Activated gamma-delta T cell treated with Interleukin-2 at 50 U/mL for 16 hours (primary cell): Measurements from ENCODE around the gene CLSTN1.

Source experiments
- DNase-seq: peaks from one replicate; pipeline ENCODE4 v3.0.0-alpha.2; 2020

Gene CLSTN1

DNA sequence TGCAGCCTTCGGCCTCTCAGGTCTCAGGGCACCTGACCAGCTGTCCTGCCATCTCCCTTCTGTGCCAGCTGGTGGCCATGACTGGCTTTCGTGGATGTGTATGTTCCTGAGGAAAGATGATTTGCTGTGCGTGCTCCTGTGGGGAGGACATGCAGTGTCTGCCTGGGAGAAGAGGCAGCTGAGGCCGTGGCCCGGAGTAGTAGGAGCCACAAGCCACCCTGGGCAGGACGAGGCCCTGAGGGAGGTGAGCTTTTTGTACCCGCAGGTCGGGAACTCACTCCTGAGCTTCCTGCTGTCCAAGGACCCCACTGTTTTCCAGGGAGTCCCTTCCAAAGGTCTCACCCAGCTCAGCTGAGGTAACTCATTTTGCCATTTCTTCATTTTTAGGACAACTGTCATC is 113.7 kb downstream of the CLSTN1 start:
- no peak for DNase-seq

DNA sequence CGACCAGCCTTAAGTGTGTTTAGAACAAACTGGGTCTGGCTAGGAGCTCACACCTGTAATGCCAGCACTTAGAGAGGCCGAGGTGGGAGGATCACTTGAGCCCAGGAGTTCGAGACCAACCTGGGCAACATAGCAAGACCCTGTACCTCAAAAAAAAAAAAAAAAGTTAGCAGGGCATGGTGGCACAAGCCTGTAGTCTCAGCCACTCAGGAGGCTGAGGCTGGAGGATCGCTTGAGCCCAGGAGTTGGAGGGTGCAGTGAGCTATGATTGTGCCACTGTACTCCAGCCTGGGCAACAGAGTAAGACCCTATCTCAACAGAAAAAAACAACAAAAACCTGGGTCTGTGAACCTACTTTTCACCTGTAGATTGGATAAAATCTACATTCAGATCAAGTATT is 117.6 kb downstream of the CLSTN1 start:
- DNase-seq: no peak

- no peak for DNase-seq
Measured at GRCh38 chr1:9705337-9706093, 118.2 kb downstream of the CLSTN1 start.

DNA sequence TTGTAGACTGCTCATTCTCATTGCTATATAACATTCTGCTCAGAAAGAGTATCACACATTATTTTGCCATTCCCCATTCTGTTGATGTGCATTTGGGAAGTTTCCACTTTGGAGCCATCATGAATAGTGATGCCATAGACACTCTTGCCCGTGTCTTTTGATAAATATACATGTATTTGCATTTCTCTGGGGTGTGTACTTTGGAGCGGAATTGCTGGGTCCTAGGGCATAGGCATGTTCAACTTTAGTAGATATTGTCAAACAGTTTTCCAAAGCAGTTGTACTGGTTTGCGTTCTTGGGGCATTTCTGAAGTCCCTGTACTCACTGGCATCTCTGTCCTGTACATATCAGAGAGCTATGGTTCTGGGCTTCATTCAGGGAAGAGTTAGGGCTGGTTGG is 120.1 kb downstream of the CLSTN1 start:
- DNase-seq: no peak

DNA sequence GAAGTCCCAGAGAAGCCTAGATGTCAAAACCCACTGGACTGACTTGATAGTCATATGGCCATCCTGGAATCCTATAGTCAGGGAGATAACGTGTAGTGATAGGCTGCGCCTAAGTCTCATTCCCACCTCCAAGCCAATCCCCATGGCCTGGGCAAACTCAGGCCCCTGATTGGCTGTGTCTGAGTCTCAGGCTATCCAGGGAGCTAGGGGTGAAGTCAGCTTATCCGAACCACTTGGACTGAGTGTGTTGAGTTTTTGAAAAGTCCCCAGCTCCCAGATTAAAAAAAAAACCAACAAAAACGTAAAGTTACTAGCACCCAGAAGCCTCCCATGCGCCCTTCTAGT is 120.6 kb downstream of the CLSTN1 start:
- DNase-seq: no peak

DNA sequence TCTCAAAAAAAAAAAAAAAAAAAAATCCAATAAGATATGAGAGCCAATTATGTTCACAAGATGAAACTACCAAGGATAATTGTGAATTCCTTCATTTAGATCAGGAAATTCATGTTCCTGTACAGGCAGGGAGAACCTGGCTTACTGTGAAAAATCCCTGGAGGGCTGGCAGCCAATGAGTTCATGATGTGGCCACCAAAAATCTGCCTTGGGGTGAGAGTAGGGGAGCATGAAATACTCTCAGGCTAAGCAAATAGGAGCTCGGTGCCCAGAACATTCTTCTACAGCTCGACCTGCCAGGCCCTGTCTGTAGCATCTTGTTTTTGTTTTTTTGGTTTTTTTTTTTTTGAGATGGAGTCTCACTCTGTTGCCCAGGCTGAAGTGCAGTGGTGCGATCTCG is 122.1 kb downstream of the CLSTN1 start:
- DNase-seq: no peak

DNA sequence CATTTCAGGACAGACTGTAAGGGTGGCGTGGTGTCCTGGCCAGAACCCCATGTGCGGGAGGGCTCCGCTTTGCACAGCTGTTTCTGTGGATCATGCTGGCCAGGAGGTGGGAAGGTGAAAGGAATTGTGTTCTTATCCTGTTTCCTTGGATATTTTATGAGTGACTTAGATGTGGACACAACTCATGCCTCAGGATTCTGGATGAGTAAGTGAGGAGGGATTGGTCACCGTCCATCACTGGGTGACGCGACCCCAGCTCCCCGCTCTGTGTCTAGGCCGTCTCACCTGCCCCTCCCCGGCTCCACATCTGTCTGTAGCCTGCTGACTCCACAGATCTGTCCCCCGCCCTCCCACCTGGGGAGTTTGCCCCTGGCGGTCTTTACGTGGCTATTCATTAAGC is 123.4 kb downstream of the CLSTN1 start:
- no peak for DNase-seq

DNA sequence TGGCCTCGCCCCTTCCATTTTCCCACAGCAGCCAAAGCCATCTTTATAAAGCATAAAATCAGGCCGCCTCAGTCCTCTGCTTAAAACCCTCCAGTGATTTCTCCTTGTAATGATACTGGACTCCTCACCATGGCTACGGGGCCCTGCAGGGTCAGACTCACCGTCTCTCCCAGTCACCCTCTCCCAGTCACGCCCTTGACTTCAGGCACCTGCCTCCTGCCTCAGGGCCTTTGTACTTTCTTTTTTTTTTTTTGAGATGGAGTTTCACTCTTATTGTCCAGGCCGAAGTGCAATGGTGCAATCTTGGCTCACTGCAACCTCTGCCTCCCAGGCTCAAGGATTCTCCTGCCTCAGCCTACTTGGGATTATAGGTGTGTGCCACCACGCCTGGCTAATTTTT is 124.4 kb downstream of the CLSTN1 start:
- DNase-seq: no peak

DNA sequence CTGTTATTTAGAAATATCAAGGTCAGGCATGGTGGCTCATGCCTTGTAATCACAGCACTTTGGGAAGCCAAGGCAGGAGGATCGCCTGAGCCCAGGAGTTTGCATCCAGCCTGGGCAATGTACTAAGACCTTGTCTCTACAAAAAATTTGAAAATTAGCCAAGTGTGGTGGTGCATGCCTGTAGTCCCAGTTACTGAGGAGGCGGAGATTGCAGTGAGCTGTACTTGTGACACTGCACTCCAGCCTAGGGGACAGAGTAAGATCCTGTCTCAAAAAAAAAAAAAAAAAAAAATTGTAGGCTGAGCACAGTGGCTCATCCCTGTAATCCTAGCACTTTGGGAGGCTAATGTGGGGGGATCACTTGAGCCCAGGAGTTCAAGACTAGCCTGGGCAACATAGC is 127.0 kb downstream of the CLSTN1 start:
- DNase-seq: no peak

GRCh38 chr1:9691691-9692090 is 132.1 kb downstream of the CLSTN1 start:
- DNase-seq: no peak

DNA sequence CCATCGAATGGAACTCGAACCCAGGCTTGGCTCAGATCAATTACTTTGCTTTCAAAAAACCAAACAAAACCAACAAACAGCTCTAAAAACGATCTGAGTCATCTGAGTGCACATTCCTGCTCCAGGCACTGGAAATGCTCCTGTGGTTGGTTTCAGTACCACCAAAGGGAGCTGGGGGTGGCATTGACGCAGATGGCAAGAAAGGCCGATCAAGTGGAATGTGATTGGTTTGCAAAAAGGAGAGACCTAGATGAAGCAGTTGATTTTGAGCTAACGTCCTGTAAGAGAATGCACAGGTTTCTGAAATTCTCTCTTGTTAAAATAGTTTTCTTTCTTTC is 132.7 kb downstream of the CLSTN1 start:
- DNase-seq: no peak

DNA sequence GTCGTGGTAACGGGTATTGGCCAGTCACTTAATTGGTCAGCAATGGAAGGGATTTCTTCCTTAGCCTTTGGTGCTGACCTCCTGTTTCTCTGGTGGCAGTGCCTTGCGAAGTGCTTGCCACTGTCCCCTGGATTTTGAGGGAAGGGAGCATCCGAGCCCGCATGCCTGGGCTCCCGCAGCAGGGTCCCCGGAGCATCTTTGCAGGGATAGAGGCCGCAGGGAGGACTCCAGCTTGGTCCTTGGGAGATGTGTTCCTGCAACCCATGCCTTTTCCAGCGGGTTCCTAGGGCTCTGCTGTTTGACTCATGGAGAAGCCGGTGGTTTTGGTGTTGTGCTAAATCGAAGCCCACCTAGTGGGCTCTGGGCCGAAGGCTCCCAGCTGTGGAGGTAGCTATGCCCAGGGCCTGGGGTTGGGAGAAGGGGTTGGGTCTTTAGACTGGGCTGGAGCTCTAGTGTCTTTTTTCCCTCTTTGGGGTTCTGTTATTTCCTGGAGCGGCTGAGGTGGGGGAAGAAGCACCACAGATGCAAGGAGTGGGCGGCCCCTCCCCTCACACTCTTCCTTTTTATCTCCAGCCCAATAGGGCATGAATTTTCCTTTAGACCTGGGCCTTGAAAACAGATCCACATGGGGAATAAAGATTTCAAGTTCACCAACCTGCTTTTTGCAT is 133.2 kb downstream of the CLSTN1 start:
- no peak for DNase-seq

DNA sequence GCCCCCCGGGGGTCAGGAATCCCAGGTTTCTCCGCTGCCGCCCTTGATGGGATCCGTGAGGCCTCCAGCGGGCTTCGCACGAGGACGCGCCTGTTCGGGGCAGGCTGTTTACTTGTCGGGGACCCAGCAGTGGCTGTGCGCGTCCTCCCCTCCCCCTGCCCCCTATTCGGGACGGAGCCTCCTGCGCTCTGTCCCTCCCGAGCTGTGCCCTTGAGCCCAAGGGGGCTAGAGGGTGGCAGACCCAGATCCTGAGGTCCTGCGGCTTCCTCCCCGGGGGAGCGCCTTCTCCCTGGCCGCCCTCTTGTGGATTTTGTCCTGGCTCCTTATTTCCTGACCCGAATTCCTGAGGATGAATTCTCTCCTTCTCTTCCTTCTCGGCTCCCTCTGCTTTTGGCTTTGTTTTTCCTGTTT is 133.8 kb downstream of the CLSTN1 start:
- no peak for DNase-seq

- peak; percentile 85 for DNase-seq
Measured at GRCh38 chr1:9689011-9689706, 134.6 kb downstream of the CLSTN1 start.

- DNase-seq: no peak
Measured at GRCh38 chr1:9688599-9688998, 135.2 kb downstream of the CLSTN1 start.

GRCh38 chr1:9687874-9688582 is 135.7 kb downstream of the CLSTN1 start:
- no peak for DNase-seq

DNA sequence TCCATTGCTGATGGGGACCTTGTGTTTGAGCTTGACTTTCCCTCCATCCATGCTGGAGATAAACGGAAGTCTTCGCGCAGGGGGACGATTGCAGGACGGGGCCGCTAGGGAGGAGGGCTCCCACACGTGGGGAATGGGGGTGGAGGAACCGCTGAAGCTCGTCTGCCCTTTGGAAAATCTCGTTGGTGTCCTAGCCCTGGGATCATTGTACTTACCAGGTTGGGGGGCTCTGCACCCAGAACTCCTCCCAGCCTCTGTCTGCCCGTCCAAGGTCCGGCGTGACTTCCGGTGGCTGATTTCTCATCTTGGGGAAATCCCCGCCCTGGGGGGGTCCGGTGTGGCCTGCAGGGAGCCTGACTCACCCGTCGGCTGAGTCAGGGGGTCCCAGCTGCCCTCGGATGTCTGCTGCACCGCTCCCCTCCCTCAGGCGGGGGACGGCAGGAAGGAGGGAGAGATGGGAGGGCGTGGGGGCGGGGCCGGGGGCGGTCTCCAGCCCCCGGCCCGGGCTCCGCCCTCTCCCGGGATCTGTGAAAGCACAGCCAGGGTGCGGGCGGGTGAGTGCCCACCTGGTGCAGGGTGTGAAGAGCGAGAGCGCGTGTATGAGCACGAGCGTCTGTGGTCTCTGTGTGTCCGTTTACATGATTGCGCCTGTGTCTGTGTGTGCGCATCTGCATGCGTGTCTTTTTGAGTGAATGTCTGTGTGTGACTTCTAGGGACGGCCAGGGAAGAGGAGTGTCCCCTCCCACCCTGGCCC is 136.5 kb downstream of the CLSTN1 start:
- peak; percentile 73 for DNase-seq

DNA sequence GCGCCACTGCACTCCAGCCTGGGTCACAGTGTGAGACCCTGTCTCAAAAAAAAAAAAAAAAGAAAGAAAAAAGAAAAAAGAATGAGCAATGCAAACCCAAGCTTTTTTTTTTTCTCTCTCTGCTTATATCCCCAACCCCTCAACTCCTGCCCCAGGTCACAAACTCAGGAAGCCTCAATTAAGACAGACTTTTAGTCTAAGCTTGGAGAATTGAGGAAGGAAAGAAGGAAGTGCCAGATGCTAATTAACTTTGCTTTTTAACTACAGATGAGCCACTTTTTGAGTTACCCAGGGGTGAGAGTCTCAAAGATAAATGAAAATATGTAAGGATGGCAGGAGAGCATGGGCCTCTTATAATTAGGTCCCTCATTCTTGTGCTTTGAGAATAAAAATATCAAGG is 139.0 kb downstream of the CLSTN1 start:
- DNase-seq: no peak

DNA sequence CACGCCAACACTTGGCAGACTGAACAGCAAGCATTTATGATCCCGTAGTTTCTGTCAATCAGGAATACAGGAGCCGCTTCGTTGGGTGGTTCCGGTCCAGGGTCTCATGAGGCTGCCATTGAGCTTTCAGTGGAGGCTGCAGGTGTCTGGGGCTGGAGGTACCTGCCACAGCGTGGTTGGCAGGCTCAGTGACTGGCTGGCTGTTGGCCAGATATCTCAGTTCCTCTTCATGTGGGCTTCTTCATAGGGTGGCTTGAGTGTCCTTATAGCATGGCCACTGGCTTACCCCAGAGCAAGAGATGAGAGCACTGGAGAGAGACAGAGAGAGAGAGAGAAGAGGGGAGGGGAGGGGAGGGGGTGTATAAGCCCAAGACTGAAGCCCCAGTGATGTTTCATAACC is 142.9 kb downstream of the CLSTN1 start:
- no peak for DNase-seq

DNA sequence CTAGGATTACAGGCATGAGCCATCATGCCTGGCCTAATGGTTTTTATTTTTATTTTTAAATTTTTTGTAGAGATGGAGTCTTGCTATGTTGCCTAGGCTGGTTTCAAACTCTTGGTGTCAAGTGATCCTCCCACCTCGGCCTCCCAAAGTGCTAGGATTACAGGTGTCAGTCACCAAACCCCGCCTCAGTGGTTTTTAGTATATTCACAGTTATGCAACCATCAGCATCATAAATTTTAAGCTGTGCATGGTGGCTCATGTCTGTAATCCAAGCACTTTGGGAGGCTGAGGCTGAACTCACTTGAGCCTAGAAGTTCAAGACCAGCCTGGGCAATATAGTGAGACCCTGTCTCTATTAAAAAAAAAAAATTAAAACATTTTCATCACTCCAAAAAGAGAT is 143.7 kb downstream of the CLSTN1 start:
- no peak for DNase-seq
